GM12872 (cell line): ENCODE results near the gene CCNT1.

Experiments
- TF ChIP-seq, protein P1 (sequence below): IDR thresholded peaks from 3 replicates; pipeline ENCODE4 v1.5.1; 2011; ENCODE audit warnings: low read depth, mild to moderate bottlenecking, low read length, moderate library complexity; ENCODE audit not compliant: insufficient read depth

CCNT1 gene

DNA sequence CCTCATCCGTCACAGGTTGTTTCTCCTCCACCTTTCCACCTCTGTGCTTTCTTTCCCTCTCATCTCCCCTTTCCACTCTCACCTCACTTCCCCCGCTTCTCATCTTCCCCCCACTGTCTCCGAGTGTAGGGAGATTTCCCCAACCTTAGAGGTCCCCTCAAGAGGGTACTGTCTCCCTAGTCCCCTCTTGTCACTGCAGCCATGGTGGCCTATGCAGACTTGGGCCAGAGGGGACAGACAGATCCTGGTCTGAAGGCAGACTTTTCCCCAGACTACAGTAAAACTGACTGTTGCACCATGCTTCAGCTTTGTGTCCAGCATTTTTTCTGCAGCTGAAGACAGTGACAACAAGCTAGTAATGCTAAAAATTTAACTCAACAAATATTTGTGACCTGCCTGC lies 75.7 kb downstream of the CCNT1 start:
- TF ChIP-seq, protein P1, sequence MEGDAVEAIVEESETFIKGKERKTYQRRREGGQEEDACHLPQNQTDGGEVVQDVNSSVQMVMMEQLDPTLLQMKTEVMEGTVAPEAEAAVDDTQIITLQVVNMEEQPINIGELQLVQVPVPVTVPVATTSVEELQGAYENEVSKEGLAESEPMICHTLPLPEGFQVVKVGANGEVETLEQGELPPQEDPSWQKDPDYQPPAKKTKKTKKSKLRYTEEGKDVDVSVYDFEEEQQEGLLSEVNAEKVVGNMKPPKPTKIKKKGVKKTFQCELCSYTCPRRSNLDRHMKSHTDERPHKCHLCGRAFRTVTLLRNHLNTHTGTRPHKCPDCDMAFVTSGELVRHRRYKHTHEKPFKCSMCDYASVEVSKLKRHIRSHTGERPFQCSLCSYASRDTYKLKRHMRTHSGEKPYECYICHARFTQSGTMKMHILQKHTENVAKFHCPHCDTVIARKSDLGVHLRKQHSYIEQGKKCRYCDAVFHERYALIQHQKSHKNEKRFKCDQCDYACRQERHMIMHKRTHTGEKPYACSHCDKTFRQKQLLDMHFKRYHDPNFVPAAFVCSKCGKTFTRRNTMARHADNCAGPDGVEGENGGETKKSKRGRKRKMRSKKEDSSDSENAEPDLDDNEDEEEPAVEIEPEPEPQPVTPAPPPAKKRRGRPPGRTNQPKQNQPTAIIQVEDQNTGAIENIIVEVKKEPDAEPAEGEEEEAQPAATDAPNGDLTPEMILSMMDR = no peak

DNA sequence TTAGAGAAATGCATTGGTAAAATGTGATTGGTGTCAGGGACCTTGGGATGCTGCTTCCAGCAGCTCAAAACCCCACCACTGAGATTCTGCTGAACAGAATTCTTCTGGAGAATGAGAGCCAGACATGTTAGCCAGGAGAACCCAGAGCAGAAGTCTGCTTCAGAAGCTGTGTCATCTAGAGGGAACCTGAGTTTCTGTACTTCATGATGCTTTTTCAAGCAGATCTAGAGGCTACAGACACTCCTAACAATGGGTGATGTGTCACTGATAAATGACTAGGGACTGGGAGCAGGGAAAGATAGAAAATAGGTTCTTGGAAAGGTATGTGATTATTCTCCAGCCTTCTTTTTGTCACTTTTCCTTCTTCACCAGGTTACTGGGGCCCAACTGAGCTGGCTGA lies 76.1 kb downstream of the CCNT1 start:
- TF ChIP-seq, protein P1 = no peak
